Mammary epithelial cell (primary cell): ENCODE results near the gene TNFAIP6.

ENCODE experiments used
- CTCF ChIP-seq, 2 donors: IDR thresholded peaks in 1 of 2; conservative IDR thresholded peaks in 1 of 2; 2 replicates each; pipeline ENCODE4 v1.5.1; 2011 to 2012; ENCODE audit warnings: inconsistent platforms in 2 of 2, low read length in 2 of 2, mild to moderate bottlenecking in 2 of 2, control low read depth in 1 of 2, low read depth in 1 of 2; ENCODE audit not compliant: insufficient read depth in 1 of 2; ENCODE audit errors: extremely low read depth in 1 of 2
- EZH2 ChIP-seq: IDR thresholded peaks from 2 replicates; pipeline ENCODE4 v1.6.1; 2012; ENCODE audit warnings: low read length, inconsistent platforms, borderline replicate concordance

- TF ChIP-seq CTCF (conservative IDR thresholded peaks at IDR 0.05 in 1 of 2, IDR thresholded peaks at IDR 0.05 in 1 of 2; ENCODE audit: extremely low read depth in 1 of 2, insufficient read depth in 1 of 2, low read depth in 1 of 2, low read length in 2 of 2) (no peak), EZH2 (no peak)
These were observed 37.1 kb downstream of the TNFAIP6 start for GRCh38 chr2:151394509-151394908.
